Measurements from ENCODE around the gene MTHFD1L.

MTHFD1L gene

DNA sequence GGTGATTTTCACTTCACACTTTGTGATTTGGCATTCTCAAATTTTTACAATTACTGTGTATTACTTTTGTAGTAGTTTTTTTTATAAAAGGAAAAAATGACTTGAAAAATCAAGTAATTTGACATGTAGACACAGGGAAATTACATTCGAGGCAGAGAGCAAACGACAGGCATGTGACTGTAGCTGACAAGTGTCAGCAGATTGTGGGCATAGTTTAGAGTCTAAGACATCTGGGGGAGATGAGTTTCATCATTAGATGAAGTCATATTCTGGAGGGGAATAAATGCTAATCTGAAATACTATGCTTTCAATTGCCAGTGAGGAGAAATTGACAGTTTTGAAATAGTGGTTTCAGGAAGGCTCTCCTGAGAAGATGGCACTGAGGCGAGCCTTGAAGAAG is 126.0 kb downstream of the MTHFD1L start:
- no peak for DNase-seq (ENCODE audit: low spot score)

DNA sequence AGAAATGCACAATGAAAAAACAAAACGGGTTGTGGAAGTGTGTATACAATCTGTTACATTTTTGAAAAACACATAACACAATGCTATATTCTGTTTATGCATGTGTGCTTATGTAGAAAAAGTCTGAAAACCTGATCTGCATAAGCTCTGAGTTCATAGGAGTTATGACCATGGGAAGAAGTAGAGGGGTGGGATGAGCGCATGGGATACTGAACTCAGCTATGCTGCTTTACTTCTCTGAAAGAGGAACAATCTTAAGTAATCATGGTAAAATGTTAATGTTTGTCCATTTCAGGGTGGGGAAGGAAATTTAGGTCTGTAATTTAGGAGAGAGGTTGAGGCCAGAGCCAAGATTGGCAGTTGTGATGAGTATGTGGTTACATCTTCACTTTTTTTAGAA is 126.8 kb downstream of the MTHFD1L start:
- DNase-seq (ENCODE audit: low spot score), result no peak

DNA sequence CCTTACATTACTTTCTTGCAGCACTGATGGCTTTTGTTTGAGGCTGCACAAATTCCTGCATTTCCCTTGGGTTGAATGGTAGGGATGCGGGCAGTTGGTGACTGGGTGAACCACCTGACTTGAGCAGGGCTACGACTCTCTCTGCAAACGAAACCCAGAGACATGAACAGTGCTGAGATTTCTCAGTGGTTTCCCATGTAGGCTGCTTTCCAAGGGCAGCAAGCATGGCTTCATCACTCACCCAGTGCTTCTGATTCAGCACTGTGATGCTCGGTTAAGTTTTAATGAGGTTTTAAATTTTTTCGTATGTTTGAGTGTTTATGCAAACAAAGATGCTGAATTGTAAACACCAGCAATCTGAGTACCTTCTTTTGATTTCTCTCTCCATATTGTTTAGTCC is 127.2 kb downstream of the MTHFD1L start:
- DNase-seq (ENCODE audit: low spot score), result no peak

DNA sequence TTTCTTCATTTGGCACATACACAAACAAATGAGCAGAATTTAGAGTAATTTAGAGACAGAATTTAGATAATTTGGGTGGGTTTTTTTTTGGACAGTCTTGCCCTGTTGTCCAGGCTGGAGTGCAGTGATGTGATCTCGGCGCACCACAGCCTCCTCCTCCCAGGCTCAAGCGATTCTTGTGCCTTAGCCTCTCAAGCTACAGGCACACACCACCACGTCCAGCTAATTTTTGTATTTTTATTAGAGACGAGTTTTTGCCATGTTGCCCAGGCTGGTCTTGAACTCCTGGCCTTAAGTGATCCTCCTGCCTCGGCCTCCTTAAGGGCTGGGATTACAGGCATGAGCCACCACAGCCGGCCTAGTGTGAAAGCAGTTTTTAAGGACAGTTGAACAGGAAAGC is 127.8 kb downstream of the MTHFD1L start:
- DNase-seq (ENCODE audit: low spot score), result no peak

DNA sequence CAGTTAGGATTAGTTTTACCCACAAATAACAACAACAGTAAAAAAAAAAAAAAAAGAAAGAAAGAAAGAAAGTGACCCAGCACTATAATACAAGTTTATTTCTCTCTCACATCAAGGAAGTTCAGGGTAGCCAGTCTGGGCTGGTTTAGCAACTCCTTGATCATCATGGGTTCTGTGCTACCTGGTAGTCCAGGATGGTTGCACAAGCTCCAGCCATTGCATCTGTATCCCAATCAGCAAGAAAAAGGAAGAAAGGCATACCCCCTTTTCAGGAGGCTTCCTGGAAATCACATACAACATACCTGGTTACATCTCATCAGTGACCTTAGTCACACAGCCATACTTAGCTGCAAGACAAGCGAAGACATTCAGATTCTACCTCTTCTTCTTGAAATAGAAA is 128.5 kb downstream of the MTHFD1L start:
- no peak for DNase-seq (ENCODE audit: low spot score)

DNA sequence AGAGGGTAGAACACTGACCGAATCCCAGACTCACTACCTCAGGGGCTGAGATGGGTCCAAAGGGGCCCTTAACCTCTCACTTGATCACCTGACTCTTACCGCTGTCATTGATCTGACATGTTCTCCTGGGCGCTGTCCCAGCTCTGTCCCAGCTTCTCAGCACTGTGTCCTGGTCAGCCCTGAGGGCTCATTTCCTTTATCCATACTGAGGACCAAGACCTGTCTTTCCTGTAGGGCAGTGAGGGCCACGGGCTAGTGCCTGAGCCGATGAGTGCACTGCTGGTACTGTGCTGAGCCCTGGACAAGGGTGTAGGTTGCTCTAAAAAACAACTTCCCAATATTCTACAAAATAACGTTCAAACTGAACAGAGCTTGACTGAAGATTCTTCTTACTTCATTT is 131.5 kb downstream of the MTHFD1L start:
- no peak for DNase-seq (ENCODE audit: low spot score)

DNA sequence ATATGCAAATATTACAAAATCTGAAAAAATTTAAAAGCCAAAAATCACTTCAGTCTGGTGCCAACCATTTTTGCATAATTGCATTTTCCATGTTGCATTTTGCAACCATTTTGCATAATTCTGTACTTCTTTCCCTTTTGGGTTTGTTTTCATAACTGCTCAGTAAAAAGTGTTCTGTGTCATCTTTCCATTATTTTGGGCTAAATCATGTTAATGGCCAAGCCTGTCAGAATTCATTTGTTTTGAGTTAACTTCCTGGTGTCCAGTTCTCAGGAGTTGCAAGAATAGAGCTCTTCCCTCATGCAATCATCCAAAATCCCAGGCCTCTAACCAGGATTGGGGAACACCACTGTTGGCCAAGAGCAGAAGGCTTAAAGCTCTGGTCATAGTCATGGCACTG is 133.6 kb downstream of the MTHFD1L start:
- DNase-seq (ENCODE audit: low spot score), result no peak

DNA sequence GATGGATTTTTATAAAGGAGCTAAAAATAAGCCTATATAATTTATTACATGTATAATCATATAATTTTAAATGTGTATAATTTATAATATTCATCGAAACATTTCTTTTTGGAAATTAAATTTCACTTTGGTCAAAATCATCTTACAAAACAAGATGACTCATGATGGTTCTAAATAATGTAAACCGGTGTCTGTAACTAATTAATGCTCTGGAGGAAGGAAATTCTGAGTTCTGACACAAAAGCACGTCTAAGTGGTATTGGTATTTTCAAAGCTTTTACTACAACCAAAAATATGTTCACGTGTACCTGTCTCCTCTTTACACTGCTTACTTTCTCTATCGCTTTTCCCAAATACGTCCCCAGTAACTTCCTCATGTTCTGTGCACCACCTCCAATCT is 134.1 kb downstream of the MTHFD1L start:
- DNase-seq (ENCODE audit: low spot score), result no peak

DNA sequence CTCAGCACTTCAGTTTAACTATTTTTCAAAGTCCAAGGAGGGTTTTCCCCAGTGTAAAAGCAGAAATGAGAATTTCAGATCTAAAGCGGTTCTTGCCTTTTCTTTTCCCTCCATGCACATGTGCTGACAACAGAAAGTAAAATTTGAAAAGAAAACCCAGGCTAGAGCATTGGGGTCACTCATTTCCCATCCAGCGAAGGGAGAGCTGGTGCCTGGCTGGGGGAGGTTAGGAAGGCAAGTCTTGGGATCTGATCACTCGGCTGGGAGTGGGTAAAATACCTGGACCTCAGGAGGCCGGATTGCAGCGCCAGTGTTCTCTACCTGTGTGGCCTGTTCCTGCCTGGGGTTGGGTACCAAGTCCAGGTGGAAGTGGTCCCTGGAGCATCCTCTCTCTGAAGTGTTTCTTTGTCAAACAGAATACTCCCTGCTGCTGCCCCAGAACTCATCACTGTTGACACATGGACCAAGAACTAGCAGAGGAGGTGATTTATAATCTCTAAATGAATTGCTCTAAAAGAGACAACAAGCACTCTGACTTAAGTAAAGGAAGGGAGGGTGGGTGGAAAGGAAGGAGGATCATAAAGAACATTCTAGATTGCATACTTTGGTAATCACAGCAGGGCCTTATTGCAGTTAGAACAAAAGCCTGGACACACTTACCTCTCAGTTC is 136.0 kb downstream of the MTHFD1L start:
- no peak for DNase-seq (ENCODE audit: low spot score)

DNA sequence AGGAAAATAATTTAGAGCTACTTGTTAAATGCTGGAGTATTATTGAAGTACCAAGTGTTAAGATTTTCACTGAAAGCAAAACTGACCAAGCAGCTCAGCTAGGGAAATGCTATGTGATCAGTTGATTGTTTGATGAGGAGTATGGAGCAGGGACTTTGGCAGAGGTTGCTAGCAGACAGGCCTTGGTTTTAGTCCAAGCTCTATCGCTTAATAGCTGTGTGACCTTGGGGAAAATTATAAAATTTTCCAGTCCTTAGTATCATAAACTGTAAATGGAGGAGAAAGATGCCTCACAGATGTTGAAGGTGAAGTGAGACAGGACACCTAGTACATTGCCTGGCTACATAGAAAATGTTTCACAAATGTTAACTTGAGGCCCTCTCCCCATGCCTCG is 136.6 kb downstream of the MTHFD1L start:
- no peak for DNase-seq (ENCODE audit: low spot score)

DNA sequence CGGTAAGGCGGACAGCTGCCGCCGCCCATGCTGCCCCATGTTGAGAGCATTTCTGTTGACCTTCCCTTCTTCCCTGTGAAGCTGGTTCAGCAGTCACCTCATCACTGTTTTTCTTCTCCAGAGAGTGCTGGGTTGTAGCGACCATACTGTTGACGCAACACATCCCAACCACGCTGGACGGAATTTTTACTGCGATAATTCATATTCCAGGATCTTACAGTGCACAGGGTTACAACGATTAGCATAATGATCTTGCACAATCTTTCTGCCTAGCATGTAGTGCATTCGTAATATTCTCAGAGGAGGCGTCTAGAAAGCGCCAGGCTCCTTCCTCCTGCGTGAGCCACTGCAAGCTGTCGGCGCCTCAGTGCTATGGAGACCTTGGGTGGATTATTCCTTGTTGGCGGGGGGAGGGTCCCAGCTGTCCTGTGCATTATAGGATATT is 137.0 kb downstream of the MTHFD1L start:
- no peak for DNase-seq (ENCODE audit: low spot score)

DNA sequence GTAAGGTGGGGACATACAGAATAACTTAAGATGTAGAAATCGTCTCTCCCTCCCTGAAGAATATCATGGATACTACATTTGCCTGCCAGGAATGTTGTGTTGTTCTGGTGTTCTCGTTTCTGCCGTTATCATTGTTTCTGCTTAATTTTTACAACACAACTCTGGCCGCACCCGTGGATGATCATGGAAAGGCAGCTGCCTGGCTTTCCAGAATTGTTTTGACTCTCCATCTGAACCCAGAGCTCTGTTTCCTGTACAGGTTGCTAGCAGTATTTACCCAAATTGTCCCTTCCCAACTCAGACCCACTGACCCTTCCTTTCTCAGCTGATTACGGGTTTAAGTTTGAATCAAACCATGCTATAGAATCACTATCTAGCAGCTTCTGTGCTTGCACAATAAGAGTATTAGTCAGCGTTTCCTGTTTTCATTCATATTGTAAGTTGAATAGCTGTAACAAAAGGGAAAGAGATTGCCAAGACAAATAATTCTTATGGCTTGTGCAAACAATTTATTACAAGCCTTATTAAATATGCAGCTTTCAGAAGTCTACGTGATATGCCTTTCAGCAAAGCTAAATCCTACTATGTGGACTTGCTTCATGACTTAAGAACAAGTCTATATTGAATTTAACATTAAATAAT is 139.0 kb downstream of the MTHFD1L start:
- no peak for DNase-seq (ENCODE audit: low spot score)

DNA sequence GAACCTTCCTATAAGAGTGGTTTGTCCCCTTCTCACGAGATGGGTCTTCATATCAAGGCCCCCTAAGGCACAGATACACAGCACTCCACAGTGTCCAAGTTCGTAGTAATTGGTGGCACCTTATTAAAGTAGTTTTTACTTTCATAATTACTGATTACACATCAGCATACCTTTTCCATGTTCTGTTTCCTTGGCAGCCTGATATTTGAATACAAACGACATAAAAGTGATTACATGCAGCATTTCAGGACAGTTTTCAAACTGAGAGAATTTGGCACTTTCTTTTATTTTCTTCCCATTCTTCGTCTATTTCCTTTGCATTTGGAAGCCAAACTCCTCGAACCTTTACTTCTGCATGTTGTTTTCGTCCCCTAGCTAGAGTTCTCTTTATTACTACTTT is 139.7 kb downstream of the MTHFD1L start:
- no peak for DNase-seq (ENCODE audit: low spot score)

DNA sequence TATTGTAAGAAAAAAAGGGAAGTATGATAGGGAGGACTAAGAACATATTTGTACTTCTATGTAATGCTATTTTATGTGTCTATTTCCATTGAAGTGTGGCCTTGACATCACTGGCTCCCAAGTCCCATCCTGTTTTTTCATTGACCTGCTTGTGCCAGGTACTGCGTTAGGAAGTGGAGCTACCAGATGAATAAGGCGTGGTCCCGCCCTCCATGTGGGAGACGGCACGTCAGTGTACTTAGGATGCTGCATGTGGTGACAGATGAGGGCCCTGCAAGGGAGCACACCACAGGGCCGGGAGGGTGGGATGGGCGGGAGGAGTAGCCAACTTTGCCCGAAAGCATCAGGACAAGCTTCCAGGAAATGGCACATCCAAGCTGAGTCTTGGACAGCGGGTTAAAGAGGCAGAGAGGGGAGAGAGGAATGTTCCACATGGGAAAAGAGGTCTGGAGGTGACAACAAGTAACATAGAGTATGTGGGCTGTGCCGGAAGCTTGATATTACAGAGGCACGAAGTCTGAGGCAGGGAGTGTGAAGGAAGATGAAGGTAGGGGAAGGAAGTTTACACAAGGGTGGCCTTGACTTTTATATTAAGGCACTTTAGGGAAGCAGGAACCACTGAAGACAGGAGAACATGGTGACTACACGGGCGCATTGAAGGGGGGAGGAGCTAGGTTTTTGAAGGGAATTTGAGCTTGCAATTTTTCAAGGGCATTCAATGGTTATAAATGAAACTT is 140.6 kb downstream of the MTHFD1L start:
- DNase-seq (ENCODE audit: low spot score), result no peak

DNA sequence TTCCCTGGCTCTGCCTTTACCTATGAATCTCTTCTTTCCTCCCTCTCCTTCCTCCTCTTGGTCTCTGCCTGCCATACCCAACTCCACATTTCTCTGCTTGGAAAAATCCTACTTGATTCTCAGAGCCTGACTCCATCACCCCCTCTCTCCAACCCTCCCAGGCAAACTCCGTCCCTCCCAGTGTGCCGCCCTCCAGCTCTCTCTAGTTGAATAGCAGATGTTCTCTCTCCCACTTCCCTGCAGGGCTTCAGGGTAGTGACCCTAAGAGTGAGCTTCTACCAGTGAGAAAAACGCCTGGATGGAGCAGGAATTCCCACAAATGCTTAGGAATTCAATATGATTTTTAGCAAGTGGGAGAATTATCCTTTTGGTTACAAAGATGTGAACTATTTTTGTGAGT is 141.6 kb downstream of the MTHFD1L start:
- no peak for DNase-seq (ENCODE audit: low spot score)

DNA sequence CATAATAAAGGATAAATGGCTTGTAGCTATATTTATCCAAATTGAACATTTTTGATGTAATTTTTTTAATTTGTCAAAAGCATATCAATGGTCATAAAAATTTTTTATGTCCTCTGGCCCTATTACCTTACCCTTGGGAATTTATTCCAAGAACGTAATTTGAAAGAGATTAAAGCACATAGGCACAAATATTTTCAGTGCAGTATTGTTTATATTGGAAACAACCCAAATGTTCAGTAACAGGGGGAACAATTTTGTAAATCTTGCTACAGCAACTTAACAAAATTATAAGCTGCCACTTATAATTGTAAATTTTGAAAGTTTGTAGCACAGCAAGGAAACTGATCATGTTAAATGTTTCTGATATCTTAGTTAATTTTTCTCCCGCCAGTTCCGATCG is 142.4 kb downstream of the MTHFD1L start:
- no peak for DNase-seq (ENCODE audit: low spot score)

DNA sequence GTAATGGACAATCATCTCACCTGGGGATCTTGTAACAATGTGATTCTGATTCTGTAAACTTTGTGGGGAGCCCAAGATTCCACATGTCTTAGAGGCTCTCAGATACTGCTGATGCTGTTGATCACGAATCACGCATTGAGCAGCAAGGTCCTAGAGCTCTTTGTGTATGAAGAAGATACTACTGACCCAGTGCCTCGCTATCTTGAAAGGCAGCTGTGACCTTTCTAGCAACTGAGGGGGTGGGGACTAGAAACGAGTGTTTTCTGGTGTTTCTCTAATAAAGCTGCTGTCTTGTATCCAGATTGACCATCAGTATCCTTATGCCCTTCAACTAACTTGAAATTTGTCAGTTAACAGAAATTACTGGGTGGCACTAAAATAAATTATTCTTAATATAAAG is 142.9 kb downstream of the MTHFD1L start:
- no peak for DNase-seq (ENCODE audit: low spot score)

DNA sequence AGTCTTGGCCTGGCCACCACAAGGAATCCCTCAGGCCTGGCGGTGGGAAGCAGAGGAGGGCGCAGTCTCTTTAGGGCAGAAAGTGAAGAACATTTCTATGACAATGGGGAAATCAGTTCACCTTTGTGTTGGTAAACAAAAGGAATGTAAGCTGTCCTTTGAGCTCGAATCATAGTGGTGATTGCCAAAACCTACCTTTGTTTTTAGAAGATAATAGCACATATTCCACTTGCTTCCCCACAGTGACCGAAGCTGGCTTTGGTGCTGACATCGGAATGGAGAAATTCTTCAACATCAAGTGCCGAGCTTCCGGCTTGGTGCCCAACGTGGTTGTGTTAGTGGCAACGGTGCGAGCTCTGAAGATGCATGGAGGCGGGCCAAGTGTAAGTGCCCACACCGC is 144.1 kb downstream of the MTHFD1L start:
- no peak for DNase-seq (ENCODE audit: low spot score)

DNA sequence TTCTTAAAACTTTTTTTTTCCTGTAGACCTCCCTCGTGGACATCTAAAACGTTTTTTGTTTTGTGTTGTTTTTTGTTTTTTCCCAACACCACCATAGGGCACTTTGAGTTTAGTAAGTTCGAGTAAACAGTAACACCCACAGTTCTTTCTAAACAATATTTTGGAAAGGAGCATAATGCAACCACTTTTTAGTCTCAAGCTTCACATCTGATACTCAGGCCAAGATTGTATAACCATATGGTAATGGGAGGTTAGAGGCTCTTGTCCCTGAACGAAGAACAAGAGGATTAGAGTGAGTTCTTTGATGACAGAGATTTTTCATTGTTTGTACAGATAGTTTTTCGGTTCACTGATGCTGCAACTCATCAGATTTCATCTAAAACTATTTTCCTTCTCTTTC is 144.6 kb downstream of the MTHFD1L start:
- no peak for DNase-seq (ENCODE audit: low spot score)

DNA sequence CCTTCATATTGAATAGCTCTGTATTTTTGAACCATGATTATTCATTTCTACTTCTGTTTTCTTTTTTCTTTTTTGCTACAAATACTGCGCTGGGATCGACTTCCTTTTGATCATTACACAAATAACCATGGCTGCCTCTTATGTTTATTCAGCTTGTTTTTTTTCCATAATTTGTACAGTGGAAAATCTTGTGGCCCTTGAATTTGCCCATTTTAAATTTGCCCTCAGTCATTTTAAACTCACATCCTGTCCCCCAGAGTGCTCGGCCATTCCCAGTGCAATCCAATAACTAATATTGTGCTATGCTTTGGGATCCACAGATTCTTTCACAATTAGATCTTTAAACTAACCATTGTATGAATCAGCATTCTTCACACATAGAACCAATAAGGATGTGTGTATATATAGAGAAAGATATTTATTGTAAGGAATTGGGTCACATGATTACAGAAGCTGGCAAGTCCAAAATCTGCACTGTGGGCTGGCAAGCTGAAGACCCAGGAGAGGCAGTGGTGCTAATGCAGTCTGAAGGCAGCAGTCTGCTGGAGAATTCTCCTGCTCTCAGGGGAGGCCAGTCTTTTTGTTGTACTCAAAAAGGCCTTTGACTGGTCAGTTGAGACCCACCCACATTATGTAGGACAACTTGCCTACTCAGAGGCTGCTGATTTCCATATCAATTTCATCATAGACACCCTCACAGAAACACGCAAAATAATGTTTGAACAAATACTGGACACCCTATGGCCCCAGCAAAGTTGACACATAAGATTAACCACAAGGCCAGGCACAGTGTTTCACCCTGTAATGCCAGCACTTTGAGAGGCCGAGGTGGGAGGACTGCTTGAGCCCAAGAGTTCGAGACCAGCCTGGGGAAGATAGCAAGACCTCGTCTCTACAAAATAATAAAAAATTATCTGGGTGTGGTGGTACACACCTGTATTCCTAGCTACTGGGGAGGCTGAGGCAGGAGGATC is 147.1 kb downstream of the MTHFD1L start:
- no peak for DNase-seq (ENCODE audit: low spot score)

DNA sequence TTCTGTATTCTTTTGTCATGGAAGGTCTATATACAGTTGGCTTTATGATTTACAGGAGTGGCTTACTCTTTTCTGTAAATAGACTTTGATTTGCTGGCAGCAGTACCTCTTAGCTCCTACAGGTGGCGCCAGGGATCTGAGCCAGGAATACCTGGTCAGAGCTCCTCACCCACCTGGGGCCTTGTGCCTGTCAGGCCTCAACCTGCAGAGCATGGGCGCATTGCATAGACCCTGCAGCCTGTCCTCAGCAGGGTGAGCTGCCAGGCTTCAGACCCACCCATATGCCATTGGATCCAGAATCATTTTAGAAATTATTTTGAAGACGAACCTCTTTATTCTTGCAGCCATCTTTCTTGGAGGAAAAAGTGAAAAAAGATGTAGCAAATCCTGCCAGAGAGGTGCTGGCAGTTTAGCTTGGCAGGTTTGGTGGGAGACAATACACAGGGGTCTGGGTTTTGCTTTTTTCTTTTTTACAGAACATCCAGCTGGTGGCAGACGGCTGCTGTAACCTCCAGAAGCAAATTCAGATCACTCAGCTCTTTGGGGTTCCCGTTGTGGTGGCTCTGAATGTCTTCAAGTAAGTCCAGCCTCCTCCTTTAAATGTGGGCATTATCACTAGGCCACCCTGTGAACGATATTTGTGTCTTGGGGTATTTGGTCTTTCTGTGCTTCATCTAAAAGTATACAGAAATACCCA is 149.1 kb downstream of the MTHFD1L start:
- peak; percentile 77 for DNase-seq (ENCODE audit: low spot score)
